ENCODE data around the gene LCN1.
"Not testable (repeated sequence)": the region's sequence is repeated elsewhere in the genome, so short reads cannot be mapped to it uniquely, and the experiment has no call there.

The LCN1 gene

GRCh38 chr9:135547756-135548736, 26.8 kb downstream of the LCN1 start:
- DNase-seq (ENCODE audit: low spot score): no peak
- in situ Hi-C loops (cut with MboI; ENCODE audit: low sequenced_read_pairs, unreplicated experiment): no loop called here
- TF ChIP-seq CTCF (IDR thresholded peaks at IDR 0.05; ENCODE audit: borderline replicate concordance, control extremely low read depth, extremely low read depth, insufficient read depth, missing control alignments): no peak

- in situ Hi-C loops (cut with MboI; ENCODE audit: low sequenced_read_pairs, unreplicated experiment); DNase-seq (ENCODE audit: low spot score): not testable (repeated sequence)
These were observed 28.5 kb downstream of the LCN1 start for GRCh38 chr9:135549478-135550343.

- TF ChIP-seq CTCF (IDR thresholded peaks at IDR 0.05; ENCODE audit: borderline replicate concordance, control extremely low read depth, extremely low read depth, insufficient read depth, missing control alignments): no peak
- in situ Hi-C loops (cut with MboI; ENCODE audit: low sequenced_read_pairs, unreplicated experiment): no loop called here
- DNase-seq (ENCODE audit: low spot score): no peak
These were observed 29.2 kb downstream of the LCN1 start for GRCh38 chr9:135550344-135550918.

- in situ Hi-C loops (cut with MboI; ENCODE audit: low sequenced_read_pairs, unreplicated experiment): no loop called here
- no peak for TF ChIP-seq CTCF (IDR thresholded peaks at IDR 0.05; ENCODE audit: borderline replicate concordance, control extremely low read depth, extremely low read depth, insufficient read depth, missing control alignments)
- DNase-seq (ENCODE audit: low spot score): no peak
These were observed 29.8 kb downstream of the LCN1 start for GRCh38 chr9:135551031-135551430.

GRCh38 chr9:135551456-135551855, 30.2 kb downstream of the LCN1 start:
- no peak for DNase-seq (ENCODE audit: low spot score)
- no peak for TF ChIP-seq CTCF (IDR thresholded peaks at IDR 0.05; ENCODE audit: borderline replicate concordance, control extremely low read depth, extremely low read depth, insufficient read depth, missing control alignments)
- in situ Hi-C loops (cut with MboI; ENCODE audit: low sequenced_read_pairs, unreplicated experiment): no loop called here

GRCh38 chr9:135552021-135552697, 30.9 kb downstream of the LCN1 start:
- no peak for DNase-seq (ENCODE audit: low spot score)
- in situ Hi-C loops (cut with MboI; ENCODE audit: low sequenced_read_pairs, unreplicated experiment): no loop called here
- TF ChIP-seq CTCF (IDR thresholded peaks at IDR 0.05; ENCODE audit: borderline replicate concordance, control extremely low read depth, extremely low read depth, insufficient read depth, missing control alignments): no peak
